ENCODE data around the gene MAPKAP1.
A peak's percentile ranks its signal among the peaks of the same experiment; 100 is the strongest.
"Not testable (repeated sequence)": the region's sequence is repeated elsewhere in the genome, so short reads cannot be mapped to it uniquely, and the experiment has no call there.

Gene MAPKAP1

DNA sequence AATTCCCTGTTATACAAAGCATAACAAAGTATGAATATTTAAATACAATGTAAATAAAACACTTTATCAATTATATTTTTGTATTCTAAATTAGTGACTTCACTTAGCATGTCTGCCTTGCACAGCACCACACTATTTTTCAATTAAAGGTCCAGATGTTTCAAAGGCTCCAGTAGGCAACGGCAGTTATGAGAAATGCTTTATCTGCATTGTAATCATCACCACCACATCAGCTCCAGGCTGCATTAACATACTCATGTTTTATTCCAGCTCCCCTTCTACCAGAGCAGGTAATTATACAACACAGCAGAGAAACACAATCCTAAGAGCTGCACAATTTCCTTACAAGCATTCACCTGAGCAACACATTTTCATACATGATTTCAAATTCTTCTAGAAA, 102.8 kb downstream of the MAPKAP1 start:
- no peak for DNase-seq (ENCODE audit: low spot score)

DNA sequence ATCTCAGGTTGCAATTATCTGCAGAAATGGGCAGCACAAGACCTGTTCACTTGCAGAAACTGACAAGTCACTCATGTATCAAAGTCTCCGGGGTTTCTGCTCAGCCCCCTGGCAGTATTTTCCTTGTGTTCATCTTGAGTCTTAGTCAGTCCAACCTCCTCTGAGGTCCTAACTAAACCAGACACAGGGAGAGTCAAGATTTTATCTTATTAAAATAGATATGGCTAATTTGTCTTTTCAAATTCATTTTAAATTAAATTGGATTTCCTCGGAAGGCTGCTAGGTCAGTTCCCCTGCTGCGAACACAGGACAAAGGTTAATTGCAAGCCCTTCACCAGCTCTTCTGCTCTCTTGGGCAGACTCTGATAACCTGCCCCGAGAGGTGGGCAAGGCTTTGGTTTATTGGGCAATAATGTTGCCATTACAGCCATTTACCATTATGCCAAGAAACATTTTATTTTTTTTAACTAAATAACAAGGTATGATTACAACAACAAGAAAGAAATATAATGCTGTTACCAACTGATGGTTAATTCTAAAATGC, 103.5 kb downstream of the MAPKAP1 start:
- no peak for DNase-seq (ENCODE audit: low spot score)

DNA sequence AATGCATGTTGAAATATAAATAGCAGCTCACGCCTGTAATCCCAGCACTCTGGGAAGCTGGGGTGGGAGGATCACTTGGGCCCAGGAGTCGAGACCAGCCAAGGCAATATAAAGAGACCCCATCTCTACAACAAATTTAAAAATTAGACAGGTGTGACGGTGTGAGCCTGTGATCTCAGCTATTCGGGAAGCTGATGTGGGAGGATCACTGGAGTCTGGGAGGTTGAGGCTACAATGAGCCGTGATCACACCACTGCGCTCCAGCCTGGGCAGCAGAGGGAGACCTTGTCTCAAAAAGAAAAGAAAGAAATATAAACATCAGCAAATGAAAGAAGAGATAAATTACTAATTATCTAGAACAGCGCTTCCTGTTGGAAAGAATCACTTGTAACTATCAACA, 105.0 kb downstream of the MAPKAP1 start:
- DNase-seq (ENCODE audit: low spot score), result no peak

DNA sequence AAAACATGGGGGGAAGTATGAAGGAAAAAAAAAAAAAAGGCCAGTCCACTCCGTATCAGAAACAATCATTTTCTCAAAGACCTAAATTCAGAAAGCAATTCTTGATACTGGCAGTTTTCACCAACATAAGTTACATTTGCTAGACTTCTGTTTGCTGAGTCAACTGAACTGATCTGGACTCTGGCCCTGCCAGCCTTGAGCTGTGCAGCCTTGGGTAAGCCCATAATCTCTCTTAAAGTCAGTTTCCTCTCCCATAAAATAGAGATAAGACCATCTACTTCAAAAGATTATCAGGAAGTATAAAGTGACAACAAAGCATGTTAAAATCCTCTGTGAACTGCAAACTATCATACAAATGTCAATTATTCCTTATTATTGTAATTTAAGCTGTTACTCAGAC, 106.8 kb downstream of the MAPKAP1 start:
- no peak for DNase-seq (ENCODE audit: low spot score)

DNA sequence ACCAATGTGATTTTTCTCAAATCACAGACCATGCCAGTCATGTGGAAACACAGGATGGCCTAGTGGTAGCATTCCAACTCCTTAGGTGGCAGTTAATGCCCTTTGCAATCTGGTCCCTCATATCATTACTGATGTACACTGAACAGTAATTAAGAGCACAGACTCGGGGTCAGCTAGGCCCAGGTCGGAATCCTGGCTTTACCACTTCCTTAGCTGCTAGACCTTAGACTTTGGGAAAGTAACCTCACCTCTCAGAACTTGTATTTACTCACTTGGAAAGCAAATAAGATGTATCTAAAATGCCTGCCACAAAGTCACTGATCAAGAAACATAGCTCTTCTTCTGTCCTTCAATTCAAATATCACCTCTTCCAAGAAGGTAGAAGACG, 112.8 kb downstream of the MAPKAP1 start:
- DNase-seq (ENCODE audit: low spot score), result no peak

DNA sequence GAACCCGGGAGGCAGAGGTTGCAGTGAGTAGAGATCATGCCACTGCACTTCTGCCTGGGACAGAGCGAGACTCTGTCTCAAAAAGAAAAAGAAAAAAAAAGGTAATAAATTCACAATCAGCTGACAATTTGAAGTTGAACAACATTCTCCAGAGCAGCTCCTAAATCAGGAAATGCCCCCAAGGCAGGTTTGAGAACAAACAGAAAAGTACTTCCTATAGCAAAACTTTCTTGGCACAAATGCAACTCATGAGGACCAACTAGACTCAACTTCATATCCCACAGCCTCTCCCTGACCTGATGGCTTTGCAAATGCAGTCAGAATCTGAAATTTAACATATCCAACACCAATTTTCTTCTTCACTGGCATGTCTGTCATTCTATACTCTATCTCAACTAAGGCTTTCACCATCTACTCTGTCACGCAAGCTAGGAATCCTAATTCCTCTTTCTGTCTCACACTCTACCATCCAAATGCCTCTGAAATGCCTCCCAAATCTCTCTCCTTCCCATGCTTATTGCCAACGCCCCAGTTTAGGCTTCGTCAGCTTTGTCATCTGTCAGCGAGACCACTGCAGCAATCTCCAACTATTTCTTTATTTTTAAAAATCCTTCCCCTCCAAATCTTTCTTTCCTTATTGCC, 113.3 kb downstream of the MAPKAP1 start:
- DNase-seq (ENCODE audit: low spot score), result no peak

DNA sequence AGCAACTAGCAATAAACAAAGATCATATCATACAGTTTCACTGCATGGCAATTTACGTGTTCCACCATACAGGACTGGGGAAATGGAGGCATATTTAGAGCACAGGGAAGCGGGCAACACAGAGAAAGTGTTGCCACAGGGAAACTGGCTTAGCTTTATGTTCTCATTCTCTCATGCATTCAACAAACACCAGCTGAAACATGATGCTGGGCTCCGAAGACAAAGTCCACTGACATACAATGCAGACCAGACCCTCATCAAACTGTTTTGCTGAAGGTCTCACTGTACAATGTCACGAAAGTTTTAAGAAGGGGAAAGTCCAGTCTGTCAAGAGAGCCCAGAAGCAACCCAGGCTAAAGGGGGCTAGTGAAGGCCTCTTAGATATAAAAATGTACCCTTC, 115.1 kb downstream of the MAPKAP1 start:
- no peak for DNase-seq (ENCODE audit: low spot score)

DNA sequence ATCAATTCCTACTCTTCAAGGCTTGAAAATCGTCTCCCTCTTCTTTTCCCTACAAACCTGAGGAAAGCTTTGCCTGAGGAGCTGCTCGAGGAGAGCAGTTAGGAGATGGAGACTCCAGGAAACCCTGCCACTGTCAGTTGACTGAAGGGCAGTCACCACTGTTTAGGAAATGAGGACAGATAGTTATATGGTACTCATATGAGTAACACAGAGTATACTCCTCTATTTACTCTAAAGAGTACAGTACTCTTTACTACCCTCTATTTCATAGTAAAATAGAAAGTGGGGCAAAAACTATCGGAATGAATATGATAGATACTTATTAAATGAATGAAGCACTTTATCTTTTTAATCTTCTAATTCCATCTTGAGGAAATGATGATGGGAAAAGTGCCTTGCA, 115.8 kb downstream of the MAPKAP1 start:
- no peak for DNase-seq (ENCODE audit: low spot score)

DNA sequence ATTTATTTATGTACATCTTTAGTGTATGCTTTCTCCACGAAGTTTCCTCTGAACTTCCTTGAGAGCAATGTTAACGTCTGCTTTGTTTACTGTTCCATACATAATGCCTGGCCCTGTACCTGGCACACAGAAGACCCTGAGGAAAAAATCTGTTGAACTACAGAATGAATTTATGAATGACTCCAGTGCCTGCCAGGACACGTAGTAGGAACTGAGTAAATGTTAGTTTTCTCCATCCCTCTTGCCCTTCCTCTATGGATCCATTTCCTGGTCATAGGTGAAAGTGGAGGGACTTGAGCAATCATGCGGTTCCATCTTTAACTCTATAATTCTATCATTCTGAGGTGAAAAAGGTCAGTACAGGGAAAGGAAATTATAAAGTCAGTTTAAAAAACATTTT, 117.7 kb downstream of the MAPKAP1 start:
- DNase-seq (ENCODE audit: low spot score), result no peak

DNA sequence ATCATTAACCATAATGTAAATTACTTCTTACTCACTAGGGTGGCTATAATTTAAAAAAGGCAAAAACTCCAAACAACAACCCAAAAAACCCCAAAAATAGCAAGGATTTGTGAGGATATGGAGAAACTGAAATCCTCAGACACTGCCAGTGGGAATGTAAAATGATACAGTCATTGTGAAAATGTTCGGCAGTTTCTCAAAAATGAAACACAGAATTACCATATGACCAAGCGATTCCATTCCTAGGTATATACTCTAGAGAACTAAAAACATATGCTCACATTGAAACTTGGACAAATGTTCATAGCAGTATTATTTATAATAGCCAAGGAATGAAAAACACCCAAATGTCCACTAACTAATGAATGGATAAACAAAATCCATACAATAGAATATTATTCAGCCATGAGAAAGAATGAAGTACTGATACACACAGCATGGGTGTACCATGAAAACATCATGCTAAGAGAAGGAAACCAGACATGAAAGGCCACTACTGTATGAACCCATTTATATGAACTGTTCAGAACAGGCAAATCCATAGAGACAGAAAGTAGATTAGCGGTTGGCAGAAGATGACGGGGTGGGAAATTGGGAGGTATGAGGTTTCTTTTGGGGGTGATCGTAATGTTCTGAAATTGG, 119.1 kb downstream of the MAPKAP1 start:
- DNase-seq (ENCODE audit: low spot score), result no peak

DNA sequence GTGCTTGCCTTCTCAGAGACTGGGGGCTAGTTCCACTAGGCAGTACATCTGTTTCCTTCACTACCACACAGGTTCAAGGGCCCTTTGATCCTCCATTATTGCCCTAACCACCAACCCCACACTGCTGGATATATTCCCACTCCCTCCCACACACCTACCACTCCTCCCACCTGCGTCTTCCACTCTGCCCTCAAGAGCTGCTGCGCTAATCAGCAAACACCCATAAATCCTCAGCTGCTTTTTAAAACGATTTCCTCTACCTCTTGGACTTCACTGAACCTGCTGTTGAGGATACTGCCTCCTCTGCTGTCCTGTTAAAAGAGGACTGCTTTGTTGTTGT, 120.9 kb downstream of the MAPKAP1 start:
- DNase-seq (ENCODE audit: low spot score), result no peak

DNA sequence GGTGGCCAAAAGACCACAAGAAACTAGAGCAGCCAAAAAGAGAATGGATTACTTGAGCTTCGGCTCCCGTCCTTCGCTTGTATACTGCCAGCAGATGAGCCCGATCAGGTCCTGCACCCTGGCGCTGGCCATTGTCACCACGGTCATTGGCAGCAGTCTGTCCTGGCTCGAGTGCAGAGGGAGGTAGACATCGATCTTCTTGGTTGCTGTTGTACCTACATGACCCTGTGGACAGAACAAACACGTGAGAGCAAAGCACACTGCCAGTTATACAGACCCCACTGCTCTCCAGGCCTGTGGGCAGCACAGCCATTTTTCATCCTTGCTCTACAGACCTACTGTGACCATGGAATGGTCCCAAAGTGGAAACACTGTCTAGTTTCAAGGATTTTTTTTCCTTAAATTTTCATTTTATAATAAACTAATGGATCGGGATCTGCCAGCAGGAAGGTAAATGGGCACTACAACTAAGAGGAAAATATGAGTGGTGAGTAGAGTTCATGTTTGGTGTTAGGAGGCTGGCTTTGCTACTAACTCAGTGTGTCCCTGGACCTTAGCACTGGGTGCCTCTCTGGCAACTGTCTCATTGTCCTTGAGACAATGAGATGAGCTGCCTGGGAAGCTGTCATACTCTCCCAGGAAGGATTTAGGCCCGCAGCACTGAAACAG, 121.4 kb downstream of the MAPKAP1 start:
- DNase-seq (ENCODE audit: low spot score), result no peak

DNA sequence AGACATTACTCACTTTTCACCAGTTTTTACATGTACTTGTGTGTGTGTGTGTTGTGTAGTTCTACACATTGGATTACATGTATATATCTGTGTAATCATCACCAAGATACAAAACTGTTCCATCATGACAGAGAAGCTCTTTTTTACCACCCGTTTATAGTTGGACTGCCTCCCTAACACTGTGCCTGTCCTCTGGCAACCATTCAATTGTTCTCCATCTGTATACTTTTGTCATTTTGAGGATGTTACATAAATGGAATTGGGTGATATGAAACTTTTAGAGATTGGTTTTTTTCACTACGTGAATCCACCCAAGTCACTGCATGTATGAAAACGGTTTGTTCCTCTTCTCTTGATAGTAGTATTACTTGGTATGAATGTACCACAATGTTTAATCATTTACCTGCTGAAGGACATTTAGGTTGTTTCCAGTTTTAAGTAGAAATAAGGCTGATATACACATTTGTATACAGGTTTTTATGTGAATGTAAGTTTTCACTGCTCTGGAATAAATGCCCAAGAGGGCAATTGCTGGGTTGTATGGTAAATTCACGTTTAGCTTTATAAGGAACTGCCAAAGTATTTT, 126.2 kb downstream of the MAPKAP1 start:
- DNase-seq (ENCODE audit: low spot score), result no peak

DNA sequence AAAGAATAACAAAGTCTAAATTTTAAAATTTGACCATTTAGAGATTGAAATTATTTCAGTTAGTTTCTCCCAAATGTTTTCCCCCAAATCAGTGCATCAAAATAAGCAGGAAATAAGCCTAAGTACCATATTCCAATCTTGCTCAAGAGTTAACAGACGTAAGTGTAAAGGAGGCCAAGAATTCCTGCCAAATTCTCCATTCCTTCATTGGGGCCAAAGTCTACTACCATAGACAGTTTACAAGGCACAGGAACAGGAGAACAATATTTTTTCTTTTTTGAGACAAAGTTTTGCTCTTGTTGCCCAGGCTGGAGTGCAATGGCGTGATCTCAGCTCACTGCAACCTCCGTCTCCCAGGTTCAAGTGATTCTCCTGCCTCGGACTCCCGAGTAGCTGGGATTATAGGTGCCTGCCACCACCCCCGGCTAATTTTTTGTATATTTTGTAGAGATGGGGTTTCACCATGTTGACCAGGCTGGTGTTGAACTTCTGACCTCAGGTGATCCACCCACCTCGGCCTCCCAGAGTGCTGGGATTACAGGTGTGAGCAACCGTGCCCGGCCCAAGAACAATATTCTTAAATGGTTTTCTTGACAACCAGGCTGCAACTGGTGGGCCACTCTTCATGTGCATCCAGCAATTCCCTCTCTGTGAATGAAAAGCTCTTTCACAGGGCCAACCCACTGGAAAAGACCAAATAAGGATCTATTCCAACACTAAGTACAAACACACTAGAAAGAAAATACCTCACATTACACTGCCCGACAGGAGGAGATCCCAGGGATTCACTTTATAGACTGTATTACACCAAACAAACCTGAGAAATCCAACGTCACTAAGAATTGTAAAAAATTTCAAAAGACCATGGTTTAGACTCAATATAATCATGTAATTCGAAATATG, 127.7 kb downstream of the MAPKAP1 start:
- DNase-seq (ENCODE audit: low spot score), result no peak

DNA sequence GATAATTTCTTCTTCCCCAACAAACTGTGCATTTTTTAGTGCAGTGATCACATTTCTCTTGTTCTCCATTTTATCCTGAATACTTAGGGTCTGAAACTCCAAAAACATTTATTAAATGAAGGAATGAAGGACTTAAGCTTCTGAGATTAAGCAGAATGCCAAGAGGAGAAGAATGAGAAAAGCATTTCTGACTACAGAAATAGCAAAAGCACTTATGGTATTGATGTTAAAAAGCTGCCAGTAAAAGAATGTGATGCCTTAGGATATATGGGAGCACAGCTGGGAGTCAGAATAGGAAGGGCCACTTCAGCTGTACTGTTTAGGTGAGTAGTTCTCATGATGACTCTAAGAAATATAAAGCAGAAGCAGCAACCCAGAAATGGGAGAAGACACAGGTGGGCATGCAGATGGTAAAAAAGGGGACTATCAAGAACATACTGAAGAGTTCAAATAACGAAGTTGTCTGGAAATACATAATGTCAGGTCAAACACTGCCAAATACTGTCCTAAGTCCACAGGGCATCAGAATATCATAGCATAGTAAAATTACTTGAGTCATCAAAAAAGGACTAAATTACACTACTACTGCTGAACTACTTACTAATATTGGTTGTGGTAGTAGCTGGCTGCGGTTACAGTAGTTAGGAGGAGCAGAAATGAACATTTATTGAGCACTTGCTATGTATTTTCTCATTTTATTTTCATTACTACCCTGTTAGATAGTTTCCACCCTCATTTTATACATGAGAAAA, 132.7 kb downstream of the MAPKAP1 start:
- DNase-seq (ENCODE audit: low spot score), result no peak

DNA sequence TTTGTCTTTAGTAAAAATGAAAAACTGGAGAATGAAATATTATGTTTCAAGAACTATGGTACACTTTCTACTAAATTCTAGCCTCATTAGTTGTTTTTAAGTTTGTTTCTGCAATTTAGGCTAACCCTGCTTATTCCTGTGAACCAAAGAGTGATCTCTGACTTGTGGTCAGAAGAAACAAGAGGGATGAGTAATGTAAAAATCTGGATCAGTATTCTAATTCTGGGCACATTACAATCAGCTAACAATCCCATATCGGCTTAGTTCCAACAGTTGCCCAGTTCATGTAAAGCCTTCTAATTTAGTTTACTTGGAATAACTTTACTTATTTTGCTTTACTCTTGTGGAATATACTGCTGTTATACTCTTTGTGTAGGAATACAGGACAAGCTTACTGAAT, 134.5 kb downstream of the MAPKAP1 start:
- DNase-seq (ENCODE audit: low spot score), result not testable (repeated sequence)

DNA sequence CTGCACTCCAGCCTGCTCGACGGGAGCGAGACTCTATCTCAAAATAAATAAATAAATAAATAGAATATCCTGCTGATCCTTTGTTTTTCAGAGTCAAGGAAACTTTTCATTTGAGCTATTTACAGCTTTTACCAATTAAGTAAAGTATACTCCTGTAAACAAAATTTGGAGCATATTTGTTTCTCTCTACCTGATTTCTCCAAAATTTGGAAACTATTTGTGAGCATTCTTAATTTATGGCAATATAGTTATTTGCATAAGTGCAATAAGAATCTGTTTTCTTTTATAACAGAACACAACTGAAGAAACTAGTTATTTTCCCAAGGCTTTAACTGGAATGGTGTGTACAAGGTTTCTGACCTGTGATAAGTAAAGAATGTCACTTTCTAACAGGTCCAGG, 135.2 kb downstream of the MAPKAP1 start:
- not testable (repeated sequence) for DNase-seq (ENCODE audit: low spot score)

DNA sequence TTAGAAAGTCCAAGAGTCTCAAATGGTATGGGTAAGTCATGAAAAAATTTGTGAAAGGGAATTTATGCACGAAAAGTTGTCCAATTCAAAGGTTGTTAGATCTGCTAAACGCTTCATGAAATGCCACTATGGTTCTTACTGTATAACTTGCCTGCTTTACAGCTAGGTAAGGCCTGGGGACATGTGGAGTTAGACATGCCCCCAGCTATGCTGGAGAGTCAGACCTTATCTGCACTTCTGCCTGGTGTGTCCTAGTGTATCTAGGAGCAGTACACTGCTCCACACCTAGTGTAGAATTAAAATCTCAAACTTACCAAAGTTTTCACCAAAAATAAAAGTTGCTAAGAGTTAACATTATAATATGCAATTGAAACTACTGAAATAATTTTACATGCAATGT, 136.8 kb downstream of the MAPKAP1 start:
- DNase-seq (ENCODE audit: low spot score), result no peak

DNA sequence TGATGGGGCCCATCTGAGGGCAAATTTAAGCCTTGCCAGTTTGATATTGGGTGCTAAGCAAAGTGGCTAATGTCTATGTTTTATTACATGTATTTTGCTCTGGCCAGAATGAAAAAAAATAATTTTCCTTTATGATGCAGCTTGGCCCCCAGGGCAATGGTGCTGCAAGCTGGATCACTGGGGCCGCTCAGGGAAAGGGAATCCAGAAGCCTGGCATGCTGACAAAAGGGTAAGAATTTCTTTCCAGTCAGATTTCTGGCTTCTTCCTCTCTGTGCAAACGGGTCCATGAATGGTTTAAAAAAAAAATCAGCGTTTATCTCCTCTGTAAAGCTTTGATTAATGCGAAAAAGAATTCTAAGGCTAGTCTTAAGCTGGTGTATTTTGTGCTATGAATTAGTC, 138.4 kb downstream of the MAPKAP1 start:
- peak; percentile 29 for DNase-seq (ENCODE audit: low spot score)

DNA sequence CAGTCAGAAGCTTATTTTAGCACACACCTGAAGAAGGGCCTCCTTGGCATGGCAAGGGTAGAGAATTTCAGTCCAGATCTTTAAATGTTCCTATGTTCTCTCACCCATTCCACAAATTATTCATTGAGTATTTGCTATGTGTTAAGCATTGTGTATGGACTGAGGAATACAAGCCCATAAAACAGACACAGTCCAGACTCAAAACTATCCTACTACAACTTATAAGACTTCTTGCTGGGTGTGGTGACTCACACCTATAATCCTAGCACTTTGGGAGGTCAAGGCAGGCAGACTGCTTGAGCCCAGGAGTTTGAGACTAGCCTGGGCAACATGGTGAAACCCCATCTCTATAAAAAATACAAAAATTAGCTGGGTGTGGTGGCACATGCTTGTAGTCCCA, 141.0 kb downstream of the MAPKAP1 start:
- DNase-seq (ENCODE audit: low spot score), result not testable (repeated sequence)

DNA sequence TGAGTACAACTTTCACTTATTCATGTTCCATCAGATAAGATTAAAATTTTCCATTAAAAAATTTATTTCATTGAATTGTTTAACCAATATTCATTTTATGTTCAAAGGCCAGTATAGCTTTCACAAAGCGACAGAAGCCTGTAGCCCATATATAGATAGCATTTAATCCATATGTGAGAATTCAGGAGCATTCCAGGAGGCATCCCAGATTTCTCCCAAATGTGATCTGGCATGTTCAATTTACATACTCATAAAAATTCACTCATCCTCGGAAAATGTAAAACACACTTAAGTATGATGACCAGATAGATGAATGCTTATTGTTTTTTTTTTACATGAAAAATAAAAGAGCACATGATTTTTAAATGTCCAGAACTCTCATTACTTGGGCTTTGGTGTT, 141.9 kb downstream of the MAPKAP1 start:
- no peak for DNase-seq (ENCODE audit: low spot score)

Data from AG08395 (cell line).